ENCODE results near the gene TPM2. TPM values are rescaled to one million over a fixed set of nuclear protein-coding genes. Genes with fewer than 3 reads are reported as not detected.

The TPM2 gene
- total RNA-seq, 1 donor from 2014 or later: 19.6 TPM

GRCh38 chr9:35717132-35717870 lies 27.6 kb upstream of the TPM2 start:
- DNase-seq: no peak

- DNase-seq: no peak
Measured at GRCh38 chr9:35716230-35716629, 26.5 kb upstream of the TPM2 start.

GRCh38 chr9:35714579-35715252 lies 25.0 kb upstream of the TPM2 start:
- no peak for DNase-seq

- no peak for DNase-seq
Measured at GRCh38 chr9:35714123-35714522, 24.4 kb upstream of the TPM2 start.

GRCh38 chr9:35713578-35713977 lies 23.9 kb upstream of the TPM2 start:
- DNase-seq: no peak

GRCh38 chr9:35712762-35713400 lies 23.2 kb upstream of the TPM2 start:
- DNase-seq: no peak

GRCh38 chr9:35711501-35712428 lies 22.0 kb upstream of the TPM2 start:
- no peak for DNase-seq

- DNase-seq: no peak
Measured at GRCh38 chr9:35710818-35711500, 21.2 kb upstream of the TPM2 start.

- no peak for DNase-seq
Measured at GRCh38 chr9:35708146-35708545, 18.4 kb upstream of the TPM2 start.

- no peak for DNase-seq
Measured at GRCh38 chr9:35706951-35707350, 17.2 kb upstream of the TPM2 start.

GRCh38 chr9:35705836-35706430 lies 16.2 kb upstream of the TPM2 start:
- DNase-seq: no peak

- DNase-seq: no peak
Measured at GRCh38 chr9:35705372-35705771, 15.6 kb upstream of the TPM2 start.

- DNase-seq: no peak
Measured at GRCh38 chr9:35703906-35704672, 14.4 kb upstream of the TPM2 start.

GRCh38 chr9:35702696-35703095 lies 13.0 kb upstream of the TPM2 start:
- no peak for DNase-seq

- no peak for DNase-seq
Measured at GRCh38 chr9:35700942-35701341, 11.2 kb upstream of the TPM2 start.

- DNase-seq: no peak
Measured at GRCh38 chr9:35700031-35700430, 10.3 kb upstream of the TPM2 start.

GRCh38 chr9:35698231-35698630 lies 8.5 kb upstream of the TPM2 start:
- no peak for DNase-seq

GRCh38 chr9:35697486-35697885 lies 7.8 kb upstream of the TPM2 start:
- DNase-seq: no peak

GRCh38 chr9:35696520-35697215 lies 6.9 kb upstream of the TPM2 start:
- peak; percentile 74 for DNase-seq

- no peak for DNase-seq
Measured at GRCh38 chr9:35695943-35696401, 6.2 kb upstream of the TPM2 start.

All from dermis blood vessel endothelial cell (primary cell).